GM18951 (cell line): ENCODE data around the gene SLC22A5.

Source experiments
- POLR2A ChIP-seq: IDR thresholded peaks from 4 replicates; pipeline ENCODE4 v1.6.1; 2011; ENCODE audit warnings: mild to moderate bottlenecking; ENCODE audit not compliant: insufficient read length, insufficient read depth; ENCODE audit errors: extremely low read depth
- in situ Hi-C: fragments of 300-500 bp; cut with MboI; formaldehyde crosslinking; loops from one replicate; pipeline ENCODE4 v1.12.0; 2022; ENCODE audit warnings: low sequenced_read_pairs, mixed read lengths, inconsistent platforms; ENCODE audit not compliant: unreplicated experiment

Gene SLC22A5

DNA sequence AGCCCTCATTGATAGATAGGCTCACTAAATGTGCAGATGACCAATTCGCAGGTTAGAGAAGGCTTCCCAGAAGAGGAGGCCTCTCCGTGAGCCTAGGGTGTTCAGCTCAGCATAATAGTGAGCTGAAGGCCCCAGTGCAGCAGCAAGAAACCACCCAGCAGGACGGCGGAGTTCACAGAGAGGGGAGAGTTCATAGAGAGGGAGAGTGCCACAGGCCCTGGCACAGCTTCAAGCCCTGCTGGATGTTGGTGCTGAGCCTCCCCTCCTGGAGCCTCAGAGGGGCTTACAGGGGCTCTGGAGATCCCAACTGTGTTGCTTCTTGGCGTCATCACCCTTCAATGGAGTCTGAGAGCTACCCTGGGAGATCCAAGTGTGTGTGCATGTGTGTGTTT is 2.1 kb downstream of the SLC22A5 start:
- TF ChIP-seq POLR2A = no peak
- in situ Hi-C loops = no loop called here

DNA sequence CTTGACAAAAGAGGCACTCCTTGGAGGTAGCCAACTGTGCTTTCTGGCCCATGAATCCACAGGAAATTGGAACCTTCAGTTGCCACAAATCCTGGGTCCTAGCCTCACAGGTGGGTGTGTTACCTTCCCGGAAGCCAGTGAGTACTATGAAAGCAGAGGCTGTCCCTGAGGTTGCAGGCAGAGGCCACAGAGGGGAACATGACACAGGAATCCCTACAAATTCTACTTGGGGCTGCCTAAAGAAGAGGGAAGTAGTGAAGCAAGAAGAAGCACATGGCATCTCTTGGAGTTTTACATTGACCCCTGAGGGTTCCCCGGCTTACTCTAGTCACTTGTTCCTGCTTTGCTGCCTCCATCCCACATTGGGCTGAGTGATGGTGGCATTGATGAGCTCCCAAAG is 2.6 kb downstream of the SLC22A5 start:
- no peak for TF ChIP-seq POLR2A
- in situ Hi-C loops = no loop called here

DNA sequence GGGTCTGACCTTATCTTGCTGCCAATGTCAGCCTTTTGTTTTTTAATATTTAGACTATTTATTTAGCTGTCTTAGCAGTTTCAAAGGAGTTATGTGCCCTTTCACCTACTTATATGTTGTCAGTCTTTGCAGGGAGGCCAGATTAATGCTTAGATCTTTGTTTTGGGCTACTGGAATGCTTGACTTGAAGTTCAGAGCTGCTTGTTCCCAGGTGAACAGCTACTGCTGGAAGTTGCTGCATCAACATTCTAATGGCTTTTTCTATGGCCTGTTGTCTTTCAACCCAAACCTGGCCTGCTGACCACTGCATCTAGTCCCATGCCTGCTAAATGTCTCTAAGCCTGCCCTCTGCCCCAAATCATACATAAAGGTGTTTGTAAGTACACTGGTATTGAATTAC is 3.0 kb downstream of the SLC22A5 start:
- TF ChIP-seq POLR2A = no peak
- in situ Hi-C loops = no loop called here

DNA sequence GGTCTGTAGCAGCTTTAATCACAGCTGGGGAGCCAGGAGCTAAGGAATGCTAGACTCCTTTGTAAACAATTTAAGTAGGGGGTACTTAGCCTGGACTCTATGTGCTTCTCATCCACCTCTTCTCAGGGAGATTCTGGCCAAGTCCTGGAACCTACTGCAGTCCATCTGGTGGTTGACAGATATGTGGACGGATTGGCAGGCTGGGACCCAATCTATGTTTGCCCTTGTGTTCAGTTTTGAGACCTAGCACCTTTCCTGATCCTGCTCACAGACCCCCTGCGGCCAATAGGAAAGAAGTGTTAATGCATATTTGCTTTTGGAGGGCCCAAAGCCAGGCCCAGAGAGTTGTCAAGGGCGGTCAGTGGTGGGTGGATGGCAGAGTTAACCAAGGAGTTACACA is 6.4 kb downstream of the SLC22A5 start:
- in situ Hi-C loops = loop anchor here (25.0 kb wide), 1 partner anchor 461 kb away; the partner anchor contains the start of gene SHROOM1
- no peak for TF ChIP-seq POLR2A

DNA sequence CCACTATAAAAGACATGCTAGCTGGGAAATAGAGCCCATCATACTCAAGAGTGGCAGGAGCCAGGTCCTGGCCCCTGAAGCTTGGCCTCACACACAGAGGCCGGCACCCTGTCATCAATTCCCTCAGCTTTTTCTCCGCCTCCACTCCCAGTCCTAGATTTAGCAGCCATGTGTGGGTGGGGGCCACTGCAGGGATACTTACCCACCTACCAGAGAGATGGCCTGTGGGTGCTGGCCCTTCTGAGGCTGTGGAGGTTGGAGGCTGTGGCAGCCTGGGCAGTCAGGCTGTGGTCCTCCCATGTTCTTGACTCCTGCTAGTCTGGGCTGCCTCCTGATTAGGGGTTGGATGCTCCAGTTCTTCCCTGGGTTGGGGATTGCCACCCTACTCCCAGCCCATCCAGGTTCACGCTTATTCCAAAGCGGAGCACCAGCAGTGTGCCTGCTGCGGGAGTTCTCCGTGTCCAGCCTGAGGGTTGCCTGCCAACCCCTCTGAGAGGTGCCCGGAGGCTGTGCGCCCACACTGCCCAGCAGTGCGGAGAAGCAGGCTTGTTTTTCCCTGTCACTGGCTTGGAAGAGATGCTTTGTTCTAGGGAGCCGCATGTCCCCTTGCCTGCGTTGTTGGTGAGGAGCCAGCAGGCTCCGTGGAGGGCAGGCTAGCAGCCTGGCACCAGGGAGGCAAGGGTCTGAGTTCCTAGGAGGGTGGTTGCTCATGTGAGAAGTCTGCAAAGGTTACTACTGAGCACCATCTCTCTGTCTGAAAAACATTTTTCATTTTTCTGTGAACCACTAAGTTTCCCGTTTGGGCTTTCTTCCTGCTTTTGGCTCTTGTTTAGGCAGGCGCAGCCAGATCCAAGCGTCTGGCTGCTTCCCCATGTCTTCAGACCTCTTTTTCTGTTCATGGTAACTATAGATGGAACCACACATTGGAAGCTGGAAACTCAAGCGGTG is 7.5 kb downstream of the SLC22A5 start:
- in situ Hi-C loops = loop anchor here (25.0 kb wide), 1 partner anchor 460 kb away; the partner anchor contains the start of gene SHROOM1

DNA sequence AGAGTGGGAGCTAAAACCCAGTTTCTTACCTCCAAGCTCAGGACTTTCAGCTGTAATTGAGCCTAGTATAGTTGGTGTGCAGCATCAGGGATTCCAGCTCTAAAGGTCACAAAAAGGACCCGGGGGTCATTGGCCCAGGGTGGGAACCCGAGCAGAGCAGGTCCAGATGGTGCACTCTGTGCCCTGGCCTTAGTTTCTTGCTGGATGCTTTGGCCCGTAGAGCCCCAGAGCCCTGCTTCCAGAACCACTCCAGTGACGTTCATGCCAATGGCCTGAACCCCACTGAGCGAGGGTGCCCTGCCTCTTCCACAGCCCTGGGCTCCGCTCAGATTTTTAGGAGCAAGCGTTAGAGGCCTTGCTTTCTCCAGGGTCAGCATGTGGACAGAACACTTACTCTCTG is 8.2 kb downstream of the SLC22A5 start:
- in situ Hi-C loops = loop anchor here (25.0 kb wide), 1 partner anchor 460 kb away; the partner anchor contains the start of gene SHROOM1
- no peak for TF ChIP-seq POLR2A

More for the DNA sequence above, 7.5 kb downstream of the SLC22A5 start:
- TF ChIP-seq POLR2A = no peak

DNA sequence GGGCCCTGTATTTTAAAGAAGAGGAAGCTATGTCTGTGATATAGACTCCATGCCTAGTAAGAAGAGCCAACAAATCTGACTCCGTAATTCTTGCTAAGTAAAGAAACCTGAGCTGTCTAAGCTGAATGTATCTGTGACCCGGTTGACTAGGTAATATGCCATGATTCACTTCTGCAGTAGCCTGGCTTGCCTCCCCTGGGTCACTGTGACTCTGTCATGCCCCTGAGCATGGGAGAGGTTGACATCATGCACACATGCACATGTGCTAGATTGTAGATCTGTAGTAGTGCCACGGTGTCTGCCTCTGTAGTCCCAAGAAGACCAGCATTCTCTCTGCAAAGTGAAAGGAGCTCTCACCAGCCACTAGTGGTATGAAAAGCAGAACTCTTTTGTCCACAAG is 9.1 kb downstream of the SLC22A5 start:
- in situ Hi-C loops = loop anchor here (25.0 kb wide), 1 partner anchor 459 kb away; the partner anchor contains the start of gene SHROOM1
- TF ChIP-seq POLR2A = no peak

DNA sequence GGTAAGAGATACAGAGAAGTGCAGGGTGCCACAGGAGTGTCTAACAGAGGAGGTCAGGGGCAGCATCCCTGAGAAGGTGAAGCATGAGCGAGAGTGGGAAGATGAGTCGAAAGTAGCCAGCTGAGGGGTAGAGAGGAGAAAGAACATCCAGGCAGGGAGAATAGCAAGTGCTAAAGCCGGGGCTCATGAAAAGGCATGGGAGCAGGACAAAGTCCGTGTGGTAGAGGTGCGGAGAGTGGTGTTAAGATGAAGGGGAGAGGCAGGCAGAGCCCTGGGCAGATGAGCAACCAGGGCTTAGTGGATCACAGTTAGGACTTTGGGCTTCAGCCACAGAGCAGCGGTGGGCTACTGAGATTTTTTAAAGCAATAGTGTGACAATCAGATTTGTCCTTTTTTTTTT is 10.5 kb downstream of the SLC22A5 start:
- TF ChIP-seq POLR2A = no peak
- in situ Hi-C loops = loop anchor here (25.0 kb wide), 1 partner anchor 457 kb away; the partner anchor contains the start of gene SHROOM1

DNA sequence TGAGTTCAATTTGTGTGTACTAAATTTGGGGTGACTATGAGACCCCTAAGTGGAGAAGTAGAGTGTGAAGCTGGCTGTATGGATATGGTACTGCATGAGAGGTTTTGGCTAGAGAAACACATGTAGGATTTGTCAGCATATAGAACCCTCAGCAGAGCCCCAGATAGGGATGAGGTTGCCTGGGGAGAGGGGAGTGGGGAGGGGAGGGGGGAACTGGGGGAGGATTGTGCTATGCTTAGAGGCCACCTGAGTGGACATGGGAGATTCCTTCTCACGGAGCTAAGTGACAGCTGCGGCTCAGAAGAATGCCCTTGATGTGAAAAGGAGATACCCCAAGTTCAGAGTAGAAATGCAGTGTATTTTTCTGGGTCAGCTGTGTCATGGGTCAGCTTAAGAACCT is 11.2 kb downstream of the SLC22A5 start:
- no peak for TF ChIP-seq POLR2A
- in situ Hi-C loops = loop anchor here (25.0 kb wide), 1 partner anchor 457 kb away; the partner anchor contains the start of gene SHROOM1

DNA sequence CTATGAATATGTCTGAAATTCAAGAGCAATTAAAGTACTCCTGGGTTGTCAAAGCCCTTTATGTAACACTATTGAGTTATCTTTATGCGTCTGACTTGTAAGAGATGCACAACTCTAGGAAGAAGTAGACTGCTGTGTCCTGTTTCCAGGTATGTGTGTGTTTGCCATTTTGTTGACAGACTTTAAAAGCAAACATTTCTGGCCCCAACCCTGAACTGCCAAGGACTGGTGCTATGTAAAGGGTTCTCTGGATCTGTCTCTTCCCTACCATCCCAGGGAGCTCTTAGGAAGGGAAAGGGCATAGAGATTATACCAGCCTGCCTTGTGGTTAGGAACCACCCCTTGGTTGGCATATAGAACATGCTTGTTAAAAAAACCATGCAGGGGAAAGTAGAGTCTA is 12.1 kb downstream of the SLC22A5 start:
- in situ Hi-C loops = loop anchor here (25.0 kb wide), 1 partner anchor 456 kb away; the partner anchor contains the start of gene SHROOM1
- no peak for TF ChIP-seq POLR2A

DNA sequence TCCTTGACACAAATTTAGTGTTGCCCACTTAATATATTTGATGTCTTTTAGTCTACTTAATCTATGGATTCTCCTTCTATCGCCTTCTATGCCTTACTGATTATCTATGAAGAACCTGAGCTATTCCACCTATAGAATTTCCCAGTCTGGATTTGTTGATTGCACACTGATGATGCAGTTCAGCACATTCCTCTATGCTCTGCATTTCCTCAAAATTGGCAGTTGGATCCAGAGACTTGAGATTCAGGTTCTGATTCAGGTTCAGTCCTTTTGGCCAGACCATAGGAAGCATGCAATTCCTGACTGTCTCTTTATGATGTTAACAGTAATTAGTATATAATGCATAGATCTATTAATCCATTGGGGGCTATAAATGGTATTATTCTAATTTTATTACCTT is 13.8 kb downstream of the SLC22A5 start:
- in situ Hi-C loops = loop anchor here (25.0 kb wide), 1 partner anchor 454 kb away; the partner anchor contains the start of gene SHROOM1
- TF ChIP-seq POLR2A = no peak

DNA sequence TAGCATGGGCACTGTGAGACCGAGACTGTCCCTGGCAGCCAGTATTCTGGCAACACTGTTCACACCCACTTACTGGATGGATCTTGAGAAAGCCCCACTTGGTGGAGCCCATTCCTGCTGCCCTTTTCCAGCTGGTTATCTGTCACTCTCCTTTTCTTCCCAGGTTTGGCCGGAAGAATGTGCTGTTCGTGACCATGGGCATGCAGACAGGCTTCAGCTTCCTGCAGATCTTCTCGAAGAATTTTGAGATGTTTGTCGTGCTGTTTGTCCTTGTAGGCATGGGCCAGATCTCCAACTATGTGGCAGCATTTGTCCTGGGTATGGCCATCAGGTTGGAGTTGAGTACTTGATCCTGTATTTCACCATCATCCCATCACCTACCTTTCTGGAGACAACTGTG is 14.5 kb downstream of the SLC22A5 start:
- TF ChIP-seq POLR2A = no peak
- in situ Hi-C loops = loop anchor here (25.0 kb wide), 1 partner anchor 453 kb away; the partner anchor contains the start of gene SHROOM1

DNA sequence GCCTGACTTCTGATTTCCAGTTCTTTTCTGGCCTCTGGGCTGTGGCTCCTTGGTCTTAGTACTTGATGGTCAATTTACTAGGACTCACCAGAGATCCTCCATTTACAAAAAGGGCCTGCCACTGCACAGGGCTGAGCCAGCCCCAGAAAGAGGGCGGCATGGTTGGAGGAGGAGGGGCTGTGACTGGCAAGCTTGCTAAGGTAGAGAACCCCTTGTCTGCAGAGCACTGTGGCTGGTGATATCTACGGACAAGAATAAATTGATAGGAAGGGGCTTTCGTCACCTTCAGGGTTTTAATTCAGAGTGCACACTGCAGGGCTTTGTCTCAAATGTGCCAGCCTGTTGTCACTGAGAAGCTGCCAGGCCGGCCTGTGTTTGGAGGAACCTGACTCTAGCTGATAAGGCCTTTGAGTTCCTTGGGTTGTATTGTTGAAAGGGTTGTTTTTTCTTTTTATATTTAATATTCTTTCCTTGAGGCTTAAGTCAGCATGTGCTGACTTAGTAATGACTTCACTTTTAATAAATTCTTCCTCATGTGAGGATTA is 15.1 kb downstream of the SLC22A5 start:
- in situ Hi-C loops = loop anchor here (25.0 kb wide), 1 partner anchor 453 kb away; the partner anchor contains the start of gene SHROOM1
- TF ChIP-seq POLR2A = no peak
